ENCODE measurements around the gene DLST.

GRCh38 chr14:74922752-74923401 is 41.2 kb downstream of the DLST start, which contains the start of gene RPS6KL1:
- TF ChIP-seq, protein P1, sequence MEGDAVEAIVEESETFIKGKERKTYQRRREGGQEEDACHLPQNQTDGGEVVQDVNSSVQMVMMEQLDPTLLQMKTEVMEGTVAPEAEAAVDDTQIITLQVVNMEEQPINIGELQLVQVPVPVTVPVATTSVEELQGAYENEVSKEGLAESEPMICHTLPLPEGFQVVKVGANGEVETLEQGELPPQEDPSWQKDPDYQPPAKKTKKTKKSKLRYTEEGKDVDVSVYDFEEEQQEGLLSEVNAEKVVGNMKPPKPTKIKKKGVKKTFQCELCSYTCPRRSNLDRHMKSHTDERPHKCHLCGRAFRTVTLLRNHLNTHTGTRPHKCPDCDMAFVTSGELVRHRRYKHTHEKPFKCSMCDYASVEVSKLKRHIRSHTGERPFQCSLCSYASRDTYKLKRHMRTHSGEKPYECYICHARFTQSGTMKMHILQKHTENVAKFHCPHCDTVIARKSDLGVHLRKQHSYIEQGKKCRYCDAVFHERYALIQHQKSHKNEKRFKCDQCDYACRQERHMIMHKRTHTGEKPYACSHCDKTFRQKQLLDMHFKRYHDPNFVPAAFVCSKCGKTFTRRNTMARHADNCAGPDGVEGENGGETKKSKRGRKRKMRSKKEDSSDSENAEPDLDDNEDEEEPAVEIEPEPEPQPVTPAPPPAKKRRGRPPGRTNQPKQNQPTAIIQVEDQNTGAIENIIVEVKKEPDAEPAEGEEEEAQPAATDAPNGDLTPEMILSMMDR (IDR thresholded peaks at IDR 0.05): no peak
- no peak for TF ChIP-seq ZFX (IDR thresholded peaks at IDR 0.05; ENCODE audit: borderline replicate concordance)
